NCI-H1930 (cell line): ENCODE results near the gene ABCC10.
"Not testable (repeated sequence)": the region's sequence is repeated elsewhere in the genome, so short reads cannot be mapped to it uniquely, and the experiment has no call there.

ENCODE experiments used
- DNase-seq, 2 experiments: peaks; one replicate each; lab custom pipeline; 2025; lab: John Stamatoyannopoulos, UW

Gene ABCC10

DNA sequence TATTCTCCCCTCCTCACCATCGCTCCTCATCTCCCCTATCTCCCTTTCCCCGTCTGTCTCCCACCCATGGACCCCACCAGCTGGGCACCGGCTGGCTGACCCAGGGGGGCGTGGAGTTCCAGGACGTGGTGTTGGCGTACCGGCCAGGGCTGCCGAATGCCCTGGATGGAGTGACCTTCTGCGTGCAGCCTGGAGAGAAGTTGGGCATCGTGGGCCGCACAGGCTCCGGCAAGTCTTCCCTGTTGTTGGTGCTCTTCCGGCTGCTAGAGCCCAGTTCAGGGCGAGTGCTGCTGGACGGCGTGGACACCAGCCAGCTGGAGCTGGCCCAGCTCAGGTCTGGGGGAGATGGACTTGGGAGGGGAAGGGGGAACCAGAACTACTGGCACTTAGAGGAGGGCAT is 20.3 kb downstream of the ABCC10 start:
- no peak for DNase-seq

DNA sequence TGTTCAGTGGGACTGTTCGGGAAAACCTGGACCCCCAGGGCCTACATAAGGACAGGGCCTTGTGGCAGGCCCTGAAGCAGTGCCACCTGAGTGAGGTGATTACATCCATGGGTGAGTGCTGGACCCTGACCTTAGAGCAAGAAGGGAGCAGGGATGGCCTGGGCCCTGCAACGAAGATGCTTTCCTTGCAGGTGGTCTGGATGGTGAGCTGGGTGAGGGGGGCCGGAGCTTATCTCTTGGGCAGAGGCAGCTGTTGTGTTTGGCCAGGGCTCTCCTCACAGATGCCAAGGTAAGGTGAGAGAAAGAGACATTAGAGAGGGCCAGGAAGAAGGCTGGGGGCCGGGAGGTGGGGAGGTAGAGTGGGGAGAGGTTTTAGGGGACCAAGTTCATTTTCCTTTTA is 21.6 kb downstream of the ABCC10 start:
- DNase-seq, result no peak

- no peak for DNase-seq
Measured at GRCh38 chr6:43450699-43451131, 23.4 kb downstream of the ABCC10 start.

DNA sequence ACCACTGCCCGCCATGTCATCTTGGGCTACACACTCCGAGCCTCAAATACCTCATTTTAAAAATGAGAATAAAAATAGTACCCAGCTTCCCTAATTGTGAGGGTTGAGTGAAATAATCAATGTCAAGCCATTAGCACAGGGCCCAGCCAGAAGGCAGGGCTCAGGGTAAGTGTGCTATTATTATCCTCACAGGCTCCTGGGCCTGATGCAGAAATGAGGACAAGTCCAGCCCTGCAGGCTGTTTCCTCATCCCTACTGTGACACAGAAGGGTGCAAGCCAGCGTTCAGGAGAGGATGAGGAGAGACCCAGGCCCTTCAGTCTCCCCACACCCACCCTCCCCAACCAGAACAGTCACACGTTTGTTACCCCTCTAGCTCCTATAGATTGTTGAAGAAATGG is 24.0 kb downstream of the ABCC10 start:
- DNase-seq, result no peak

DNA sequence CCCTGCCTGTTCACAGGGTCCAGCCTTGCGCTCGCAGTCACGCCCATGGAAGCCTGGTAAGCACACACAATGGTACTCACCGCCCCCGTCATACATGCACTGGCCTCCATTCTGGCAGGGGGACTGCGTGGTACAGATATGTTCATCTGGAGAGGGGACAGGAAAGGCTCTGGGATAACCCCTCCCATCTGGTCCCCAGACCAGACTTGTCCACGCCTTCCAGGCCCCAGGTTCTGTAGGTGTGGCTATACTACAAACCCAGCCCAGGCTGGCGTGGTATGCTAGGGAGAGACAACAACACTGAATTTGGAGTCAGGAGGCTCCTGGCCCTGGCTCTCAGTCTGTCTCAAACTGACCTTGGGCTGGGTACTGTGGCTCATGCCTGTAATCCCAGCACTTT is 24.6 kb downstream of the ABCC10 start:
- DNase-seq, result no peak

GRCh38 chr6:43452896-43453295 is 25.6 kb downstream of the ABCC10 start:
- no peak for DNase-seq

DNA sequence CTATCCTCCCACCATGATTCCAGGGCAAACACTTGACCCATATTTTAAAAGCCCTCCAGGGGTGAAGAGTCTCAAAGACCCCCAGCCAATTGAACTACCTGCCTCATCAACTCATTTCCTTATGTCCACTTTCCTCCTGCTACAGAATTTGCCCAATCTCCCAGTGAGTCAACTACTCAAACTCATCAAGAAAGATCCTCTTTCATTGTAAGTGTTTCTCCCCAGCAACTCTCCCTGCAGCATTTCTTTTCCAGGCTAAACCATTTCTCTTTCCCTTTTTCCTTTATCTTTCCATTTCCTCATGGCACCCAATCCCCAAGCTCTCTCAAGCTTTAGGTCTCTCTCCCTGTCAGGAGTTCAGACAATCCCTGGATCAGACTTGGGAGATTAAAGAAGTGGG is 26.5 kb downstream of the ABCC10 start:
- no peak for DNase-seq

- DNase-seq, result no peak
Measured at GRCh38 chr6:43454290-43454695, 27.0 kb downstream of the ABCC10 start.

GRCh38 chr6:43454696-43455530 is 27.6 kb downstream of the ABCC10 start:
- DNase-seq, result peak; percentile 36 to 75

- DNase-seq, result peak; percentile 51 to 76
Measured at GRCh38 chr6:43455531-43456428, 28.4 kb downstream of the ABCC10 start, which contains the start of gene DLK2. DLK2 (minus strand) TSS chr6:43455548; CDS start chr6:43454825, 723 bp downstream.

GRCh38 chr6:43457643-43458042 is 30.3 kb downstream of the ABCC10 start:
- DNase-seq, result peak in 1 of 2 experiments; percentile 33

GRCh38 chr6:43458154-43458553 is 30.8 kb downstream of the ABCC10 start:
- DNase-seq, result not testable (repeated sequence)

GRCh38 chr6:43459535-43459934 is 32.2 kb downstream of the ABCC10 start:
- no peak for DNase-seq

DNA sequence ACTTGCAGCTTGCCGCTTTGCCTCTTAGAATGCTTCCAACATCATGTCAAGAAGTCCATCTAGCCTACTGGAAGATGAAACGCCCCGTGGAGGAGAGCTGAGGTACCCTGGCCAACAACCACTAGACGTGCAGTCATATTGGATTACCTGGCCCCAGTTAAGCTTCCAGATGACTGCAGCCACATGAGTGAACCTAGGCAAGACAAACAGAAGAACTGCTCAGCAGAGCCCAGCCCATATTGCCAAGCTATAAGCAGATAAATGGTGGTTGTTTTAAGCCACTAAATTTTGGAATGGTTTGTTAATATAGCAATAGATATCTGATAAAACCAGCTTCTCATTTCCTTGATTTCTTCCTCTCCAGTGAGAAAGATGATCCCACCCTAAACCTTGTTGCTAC is 32.7 kb downstream of the ABCC10 start:
- DNase-seq, result no peak

DNA sequence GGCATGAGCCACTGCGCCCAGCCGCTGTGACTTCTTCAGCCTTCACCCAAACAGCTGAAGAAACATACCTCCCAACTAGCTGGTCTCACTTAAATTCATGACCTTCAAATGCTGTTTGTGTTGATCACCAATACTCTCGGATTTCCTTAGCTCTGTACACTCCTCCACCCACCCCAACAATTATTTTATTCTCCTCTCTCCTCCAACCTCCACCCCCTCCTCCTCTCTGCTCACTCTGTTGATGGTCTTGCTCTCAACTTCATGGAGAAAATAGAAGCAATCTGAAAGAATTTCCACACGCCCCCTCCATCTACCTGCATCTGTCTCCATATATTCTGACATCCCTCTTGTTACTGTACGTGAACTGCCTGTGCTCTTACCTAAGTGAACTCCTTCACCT is 34.6 kb downstream of the ABCC10 start:
- DNase-seq, result no peak

DNA sequence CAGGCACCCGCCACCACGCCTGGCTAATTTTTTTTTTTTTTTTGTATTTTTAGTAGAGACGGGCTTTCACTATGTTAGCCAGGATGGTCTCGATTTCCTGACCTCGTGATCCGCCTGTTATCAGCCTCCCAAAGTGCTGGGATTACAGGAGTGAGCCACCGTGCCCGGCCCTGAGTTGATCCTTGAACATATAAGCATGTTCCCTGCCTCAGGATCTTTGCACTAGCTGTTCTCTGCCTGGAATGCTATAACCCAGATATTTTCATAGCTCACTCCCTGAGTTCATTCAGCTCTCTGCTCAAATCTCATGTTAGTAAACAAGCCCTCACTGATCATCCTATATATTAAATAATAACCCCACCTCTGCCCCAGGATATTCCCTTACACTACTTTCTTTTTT is 37.0 kb downstream of the ABCC10 start:
- DNase-seq, result no peak

DNA sequence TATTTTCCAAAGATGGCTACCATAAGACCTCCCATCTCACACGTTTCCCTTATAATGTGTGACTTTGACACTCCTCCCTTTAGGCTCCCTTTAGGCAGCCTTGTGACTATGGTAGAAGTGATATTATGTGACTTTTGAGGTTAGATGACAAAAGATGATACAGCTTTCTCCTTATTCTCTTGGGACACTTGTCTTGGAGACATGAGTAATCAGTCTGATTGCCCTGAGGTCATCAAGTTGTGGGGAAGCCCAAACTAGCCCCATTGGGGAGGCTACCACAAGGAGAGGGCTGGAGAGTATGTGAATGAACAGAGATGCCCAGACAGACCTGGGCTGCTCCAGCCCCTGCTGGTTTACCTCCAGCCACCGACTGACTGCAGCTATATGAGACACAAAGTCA is 38.6 kb downstream of the ABCC10 start:
- no peak for DNase-seq

DNA sequence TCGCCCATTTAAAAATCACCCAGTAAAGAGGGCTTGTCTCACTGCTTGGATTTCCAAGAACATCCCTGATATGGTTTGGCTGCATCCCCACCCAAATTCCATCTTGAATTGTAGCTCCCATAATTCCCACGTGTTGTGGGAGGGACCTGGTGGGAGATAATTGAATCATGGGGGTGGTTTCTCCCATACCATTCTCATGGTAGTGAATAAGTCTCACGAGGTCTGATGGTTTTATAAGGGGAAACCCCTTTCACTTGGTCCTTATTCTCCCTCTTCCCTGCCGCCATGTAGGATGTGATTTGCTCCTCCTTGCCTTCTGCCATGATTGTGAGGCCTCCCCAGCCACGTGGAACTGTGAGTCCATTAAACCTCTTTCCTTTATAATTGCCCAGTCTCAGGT is 39.9 kb downstream of the ABCC10 start:
- not testable (repeated sequence) for DNase-seq

DNA sequence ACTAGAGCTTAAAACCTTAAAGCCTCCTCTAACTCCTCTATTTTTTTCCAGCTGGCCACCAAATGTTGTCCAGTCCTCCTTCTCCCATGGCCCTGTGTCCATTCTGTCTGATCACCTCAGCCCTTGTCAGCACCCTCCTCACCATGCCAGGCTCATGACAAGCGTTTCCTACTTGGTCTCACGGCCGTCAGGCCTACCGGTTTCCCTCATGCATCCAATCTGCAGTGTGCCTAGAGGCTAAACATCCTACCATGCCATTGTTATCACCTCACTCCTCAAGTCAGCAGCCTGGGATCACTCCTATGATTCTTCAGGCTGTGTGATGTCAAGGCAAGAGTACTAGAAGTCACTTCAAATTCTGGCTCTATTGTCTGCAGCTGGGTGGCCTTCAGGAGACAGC is 40.4 kb downstream of the ABCC10 start:
- no peak for DNase-seq

GRCh38 chr6:43468240-43468639 is 40.9 kb downstream of the ABCC10 start:
- no peak for DNase-seq

GRCh38 chr6:43468748-43469681 is 41.7 kb downstream of the ABCC10 start:
- no peak for DNase-seq

DNA sequence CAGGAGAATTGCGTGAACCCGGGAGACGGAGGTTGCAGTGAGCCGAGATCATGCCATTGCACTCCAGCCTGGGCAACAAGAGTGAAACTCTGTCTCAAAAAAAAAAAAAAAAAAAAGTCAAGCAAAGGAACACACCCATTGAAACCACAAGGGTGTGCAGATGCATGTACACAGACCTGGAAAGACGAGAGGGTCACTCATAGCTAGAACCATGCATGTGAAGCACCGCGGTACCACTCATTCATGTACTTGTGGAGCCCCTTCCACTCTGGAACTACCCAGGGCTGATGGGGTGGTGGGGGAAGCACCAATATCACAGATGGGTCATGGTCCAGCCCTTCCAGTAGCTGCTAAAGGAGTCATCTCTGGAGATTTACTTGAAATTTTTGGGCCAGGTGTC is 42.6 kb downstream of the ABCC10 start:
- no peak for DNase-seq
